Glomerular visceral epithelial cell (primary cell): ENCODE measurements around the gene FOLR3.
"Not testable (repeated sequence)": the region's sequence is repeated elsewhere in the genome, so short reads cannot be mapped to it uniquely, and the experiment has no call there.

Experiments used
- DNase-seq: peaks from one replicate; pipeline ENCODE4 v3.0.0-alpha.2; 2016; ENCODE audit errors: extremely low spot score

FOLR3 gene

GRCh38 chr11:72162891-72163492 lies 27.5 kb downstream of the FOLR3 start:
- no peak for DNase-seq

- not testable (repeated sequence) for DNase-seq
Measured at GRCh38 chr11:72164187-72164586, 28.7 kb downstream of the FOLR3 start.

GRCh38 chr11:72169046-72169555 lies 33.6 kb downstream of the FOLR3 start:
- DNase-seq, result not testable (repeated sequence)

- DNase-seq, result not testable (repeated sequence)
Measured at GRCh38 chr11:72169754-72170153, 34.2 kb downstream of the FOLR3 start.

GRCh38 chr11:72172043-72172442 lies 36.5 kb downstream of the FOLR3 start:
- DNase-seq, result not testable (repeated sequence)

GRCh38 chr11:72173291-72173690 lies 37.8 kb downstream of the FOLR3 start:
- no peak for DNase-seq

GRCh38 chr11:72174302-72175070 lies 39.0 kb downstream of the FOLR3 start:
- DNase-seq, result no peak

GRCh38 chr11:72177656-72178055 lies 42.1 kb downstream of the FOLR3 start:
- DNase-seq, result no peak

- DNase-seq, result no peak
Measured at GRCh38 chr11:72179049-72179803, 43.7 kb downstream of the FOLR3 start.

GRCh38 chr11:72179804-72180396 lies 44.4 kb downstream of the FOLR3 start:
- DNase-seq, result peak; percentile 21

GRCh38 chr11:72180892-72181552 lies 45.5 kb downstream of the FOLR3 start:
- peak; percentile 18 for DNase-seq

- peak; percentile 60 for DNase-seq
Measured at GRCh38 chr11:72181553-72181958, 46.0 kb downstream of the FOLR3 start.

GRCh38 chr11:72188267-72188666 lies 52.7 kb downstream of the FOLR3 start:
- no peak for DNase-seq
